Stimulated activated CD4-positive, alpha-beta T cell treated with anti-CD3 and anti-CD28 coated beads, Interleukin-1b, Interleukin-23, amount 100 ng/mL, for 24 hours (primary cell): ENCODE measurements around the gene EDA2R.
A peak's percentile ranks its signal among the peaks of the same experiment; 100 is the strongest.

Experiments used
- DNase-seq, 4 experiments: peaks; one replicate each; pipeline ENCODE4 v3.0.0-alpha.2; 2020; ENCODE audit warnings: low read depth in 4 of 4, low spot score in 1 of 4

The EDA2R gene, protein sequence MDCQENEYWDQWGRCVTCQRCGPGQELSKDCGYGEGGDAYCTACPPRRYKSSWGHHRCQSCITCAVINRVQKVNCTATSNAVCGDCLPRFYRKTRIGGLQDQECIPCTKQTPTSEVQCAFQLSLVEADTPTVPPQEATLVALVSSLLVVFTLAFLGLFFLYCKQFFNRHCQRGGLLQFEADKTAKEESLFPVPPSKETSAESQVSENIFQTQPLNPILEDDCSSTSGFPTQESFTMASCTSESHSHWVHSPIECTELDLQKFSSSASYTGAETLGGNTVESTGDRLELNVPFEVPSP

GRCh38 chrX:66638591-66639500, at the start of gene EDA2R:
Gene EDA2R, minus strand, starts transcription at chrX:66639078. Its CDS starts 23,058 bp downstream, at chrX:66616020.
- peak in 1 of 4 experiments; percentile 2 for DNase-seq

DNA sequence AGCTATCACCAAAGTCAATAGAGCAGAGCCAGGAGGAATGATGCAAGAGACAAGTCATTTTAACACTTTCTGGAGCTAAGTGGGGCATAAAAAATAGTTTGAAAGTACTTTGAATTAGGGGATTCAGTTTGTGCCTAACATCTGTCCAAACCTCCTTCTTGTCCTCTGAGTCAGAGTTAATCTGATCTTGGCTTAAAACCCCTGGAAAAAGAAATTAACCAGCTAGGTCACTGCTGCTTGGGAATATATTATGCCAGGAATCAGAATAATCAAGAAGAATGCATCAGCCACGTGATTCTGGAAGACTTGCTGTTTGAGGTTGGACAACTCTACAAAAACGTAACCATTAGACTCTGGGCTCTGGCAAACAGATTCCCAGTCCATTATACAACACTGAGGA, 45.3 kb upstream of the EDA2R start:
- DNase-seq, result no peak

GRCh38 chrX:66680451-66680850, 41.6 kb upstream of the EDA2R start:
- no peak for DNase-seq

GRCh38 chrX:66677430-66677829, 38.6 kb upstream of the EDA2R start:
- no peak for DNase-seq

DNA sequence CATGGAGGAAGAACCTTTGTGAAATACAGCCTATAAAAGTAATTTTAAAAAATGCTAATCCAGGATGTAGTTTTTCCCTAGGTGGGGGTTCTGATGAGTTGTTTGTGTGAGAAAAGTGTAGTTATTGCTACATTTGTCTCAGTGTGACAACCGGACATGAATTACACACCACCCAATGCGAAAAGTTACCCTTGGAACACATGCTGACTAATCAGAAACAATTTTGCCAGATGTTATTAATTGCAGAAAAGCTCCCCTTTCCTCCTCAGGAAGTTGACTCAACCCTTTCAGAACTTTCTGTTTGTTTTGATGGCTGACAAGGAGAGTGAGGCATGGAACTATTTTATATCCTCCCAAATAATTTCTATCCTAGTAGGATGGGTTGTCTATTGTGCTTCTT, 38.1 kb upstream of the EDA2R start:
- no peak for DNase-seq

GRCh38 chrX:66676413-66676812, 37.5 kb upstream of the EDA2R start:
- DNase-seq, result no peak

DNA sequence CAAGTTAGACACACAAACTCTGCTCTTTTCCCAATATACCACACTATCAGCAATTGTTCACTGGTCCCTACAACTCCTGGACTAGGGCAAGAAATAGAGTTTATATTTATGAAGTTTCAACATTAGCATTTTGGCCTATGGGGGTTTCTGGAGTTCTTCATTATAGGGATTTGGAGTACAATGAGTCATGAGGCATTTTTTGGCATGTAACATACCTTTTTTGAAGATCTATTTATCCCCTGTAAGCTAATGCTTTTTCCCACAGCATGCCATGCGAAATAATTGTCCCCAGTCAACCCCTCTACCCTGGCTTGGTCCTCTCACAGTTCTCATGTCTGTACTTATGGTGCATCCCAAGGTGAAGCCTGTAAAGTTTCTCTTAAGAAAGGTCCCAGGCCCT, 36.7 kb upstream of the EDA2R start:
- DNase-seq, result no peak

- DNase-seq, result no peak
Observed at GRCh38 chrX:66674506-66674905, 35.6 kb upstream of the EDA2R start.

- no peak for DNase-seq
Observed at GRCh38 chrX:66672106-66672505, 33.2 kb upstream of the EDA2R start.

GRCh38 chrX:66654411-66654810, 15.5 kb upstream of the EDA2R start:
- DNase-seq, result no peak

- no peak for DNase-seq
Observed at GRCh38 chrX:66635360-66635759, 3.5 kb downstream of the EDA2R start.

- no peak for DNase-seq
Observed at GRCh38 chrX:66634272-66634671, 4.6 kb downstream of the EDA2R start.

GRCh38 chrX:66633541-66633940, 5.3 kb downstream of the EDA2R start:
- DNase-seq, result no peak

- DNase-seq, result no peak
Observed at GRCh38 chrX:66632981-66633380, 5.9 kb downstream of the EDA2R start.

GRCh38 chrX:66632473-66632872, 6.4 kb downstream of the EDA2R start:
- DNase-seq, result no peak

- DNase-seq, result no peak
Observed at GRCh38 chrX:66625525-66625924, 13.4 kb downstream of the EDA2R start.

- no peak for DNase-seq
Observed at GRCh38 chrX:66622209-66622608, 16.7 kb downstream of the EDA2R start.

- DNase-seq, result no peak
Observed at GRCh38 chrX:66616944-66617343, 21.9 kb downstream of the EDA2R start.

DNA sequence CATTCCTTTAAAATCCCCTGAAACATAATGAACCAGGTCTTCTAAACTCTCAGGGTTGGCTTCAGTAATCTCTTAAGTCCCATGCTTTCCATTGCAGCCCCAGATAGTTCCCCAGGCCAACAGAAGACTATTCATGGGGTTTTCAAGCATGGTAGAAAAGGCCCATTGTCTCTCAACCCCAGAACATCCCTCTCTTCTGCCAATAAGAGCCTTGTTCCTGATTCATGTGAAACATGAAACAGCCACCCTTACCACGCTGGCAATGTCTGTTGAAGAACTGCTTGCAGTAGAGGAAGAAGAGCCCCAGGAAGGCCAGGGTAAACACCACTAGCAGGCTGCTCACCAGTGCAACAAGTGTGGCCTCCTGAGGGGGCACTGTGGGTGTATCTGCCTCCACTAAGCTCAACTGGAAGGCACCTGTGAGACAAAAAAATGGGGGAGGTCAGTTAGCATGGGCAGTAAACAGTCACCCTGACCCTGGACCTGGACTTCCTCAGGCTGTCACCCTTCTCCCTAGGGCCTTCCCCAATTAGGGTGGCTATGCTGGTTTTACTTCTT, 36.4 kb downstream of the EDA2R start:
- no peak for DNase-seq

DNA sequence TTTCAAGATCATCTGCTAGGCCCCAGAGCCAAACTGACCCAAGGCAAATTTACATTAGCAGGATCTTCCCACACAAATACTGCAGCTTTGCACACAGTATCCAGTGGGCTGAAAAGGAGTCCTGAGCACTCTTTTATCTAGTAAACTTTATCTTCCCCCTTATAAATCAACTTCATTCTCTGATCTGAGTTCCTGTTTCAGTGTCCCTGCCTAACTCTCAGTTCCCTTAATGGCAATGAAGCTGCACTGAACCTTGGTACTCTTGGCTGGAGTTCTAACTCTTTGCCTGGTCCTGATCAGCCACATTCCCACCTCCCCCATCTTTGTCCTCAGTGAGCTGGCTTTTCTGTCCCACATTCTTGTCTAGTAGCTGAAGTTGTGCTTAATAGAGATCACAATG, 37.4 kb downstream of the EDA2R start:
- DNase-seq, result no peak

- no peak for DNase-seq
Observed at GRCh38 chrX:66579219-66579618, 59.7 kb downstream of the EDA2R start.

DNA sequence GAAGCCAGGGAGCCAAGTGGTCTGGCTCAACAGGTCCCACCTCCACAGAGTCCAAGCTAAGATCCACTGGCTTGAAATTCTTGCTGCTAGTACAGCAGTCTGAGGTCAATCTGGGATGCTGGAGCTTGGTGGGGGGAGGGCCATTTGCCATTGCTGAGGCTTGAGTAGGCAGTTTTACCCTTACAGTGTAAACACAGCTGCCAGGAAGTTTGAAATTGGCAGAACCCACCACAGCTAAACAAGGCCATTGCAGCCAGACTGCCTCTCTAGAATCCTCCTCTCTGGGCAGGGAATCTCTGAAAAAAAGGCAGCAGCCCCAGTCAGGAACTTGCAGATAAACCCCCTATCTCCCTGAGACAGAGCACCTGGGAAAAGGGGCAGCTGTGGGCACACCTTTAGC, 84.9 kb downstream of the EDA2R start:
- DNase-seq, result no peak
